ENCODE measurements around the gene FRMD4B.
A peak's percentile ranks its signal among the peaks of the same experiment; 100 is the strongest.

Gene FRMD4B

DNA sequence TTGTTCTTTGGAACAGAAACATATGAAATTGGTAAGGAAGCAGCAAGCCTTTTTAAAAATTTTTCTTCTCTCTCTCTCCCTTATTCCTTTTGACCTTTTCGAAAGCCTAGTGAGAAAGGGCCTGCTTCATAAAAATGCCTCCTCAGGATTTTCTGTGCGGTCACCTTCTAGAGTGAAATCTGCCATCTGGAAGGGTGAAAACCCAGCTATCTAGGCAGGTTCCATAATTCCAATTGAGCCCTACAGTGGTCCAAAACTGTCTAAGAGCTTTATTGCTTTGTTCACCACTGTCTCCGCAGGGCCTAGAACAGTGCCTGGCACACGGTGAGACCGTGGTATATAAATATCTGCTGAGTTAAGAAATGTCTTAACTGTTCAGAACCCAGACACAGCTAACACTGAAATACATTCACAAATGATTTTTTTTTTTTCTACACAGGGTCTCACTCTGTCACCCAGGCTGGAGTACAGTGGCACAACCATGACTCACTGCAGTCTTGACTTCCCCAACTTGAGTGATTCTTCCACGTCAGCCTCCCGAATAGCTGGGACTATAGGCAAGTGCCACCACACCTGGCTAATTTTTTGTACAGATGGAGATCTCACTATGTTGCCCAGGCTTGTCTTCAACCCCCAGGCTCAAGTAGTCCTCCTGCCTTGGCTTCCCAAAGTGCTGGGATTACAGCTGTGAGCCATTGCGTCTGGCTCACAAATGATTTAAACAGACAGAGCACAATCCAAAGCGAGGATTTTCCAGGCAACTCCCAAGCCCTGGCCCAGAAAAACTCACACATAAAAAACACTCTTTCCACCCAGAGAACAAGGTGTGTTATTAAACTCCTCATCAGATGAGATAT, 64.4 kb downstream of the FRMD4B start:
- no peak for DNase-seq

DNA sequence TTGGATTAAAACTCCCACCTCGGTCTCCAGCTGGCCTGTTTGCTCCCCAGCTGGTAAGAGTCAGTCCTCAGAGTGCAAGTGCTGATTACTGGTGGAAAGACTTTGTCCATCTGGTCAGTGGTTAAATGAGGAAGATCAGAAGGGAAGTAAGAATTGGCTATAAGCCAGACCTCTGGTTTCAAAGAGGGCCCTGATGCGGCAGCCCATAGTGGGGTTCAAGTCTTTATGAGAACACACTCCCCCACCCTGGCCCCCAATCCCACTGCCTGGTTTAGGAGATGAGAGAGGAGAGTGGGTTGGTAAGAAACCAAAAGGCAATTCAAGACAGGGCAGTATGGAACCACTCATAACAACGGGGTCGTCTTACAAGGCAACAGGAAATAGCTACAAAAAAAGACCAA, 65.0 kb downstream of the FRMD4B start:
- DNase-seq = peak; percentile 24 to 38

DNA sequence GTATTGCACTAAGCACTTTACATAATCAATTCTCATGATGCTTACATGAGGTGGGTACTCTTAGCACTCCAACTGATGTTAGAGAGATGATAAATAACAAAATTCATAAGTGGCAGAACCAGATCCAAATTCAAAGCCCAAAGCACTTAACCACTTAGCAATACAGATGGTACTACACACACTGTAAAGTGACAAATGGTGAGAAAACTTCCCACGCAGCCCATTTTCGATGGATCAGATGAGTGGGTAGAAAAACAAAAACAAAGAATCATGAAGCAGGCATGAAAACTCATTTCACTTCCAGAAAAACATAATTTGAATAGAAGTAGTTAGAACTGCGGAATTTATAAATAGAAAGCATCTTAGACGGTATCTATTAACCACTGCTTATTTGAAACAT, 66.2 kb downstream of the FRMD4B start:
- DNase-seq = no peak

DNA sequence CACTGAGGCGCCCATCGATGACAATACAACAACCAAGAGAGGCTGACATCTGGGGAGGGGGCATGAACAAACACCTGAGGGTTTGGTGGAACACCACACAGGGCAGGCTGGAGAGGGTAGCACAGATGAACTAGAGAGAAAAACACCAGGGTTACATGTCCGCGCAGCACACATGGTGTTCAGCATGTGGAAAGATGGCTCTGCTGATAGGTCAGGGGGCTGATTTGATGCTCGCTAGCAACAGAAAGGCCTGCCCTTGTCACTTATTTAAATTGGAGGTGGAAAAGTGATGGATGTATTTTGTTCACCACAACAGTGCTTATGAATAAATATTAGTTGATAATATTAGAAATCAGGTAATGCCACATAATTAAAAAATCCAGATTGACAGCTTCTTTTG, 67.5 kb downstream of the FRMD4B start:
- no peak for DNase-seq

DNA sequence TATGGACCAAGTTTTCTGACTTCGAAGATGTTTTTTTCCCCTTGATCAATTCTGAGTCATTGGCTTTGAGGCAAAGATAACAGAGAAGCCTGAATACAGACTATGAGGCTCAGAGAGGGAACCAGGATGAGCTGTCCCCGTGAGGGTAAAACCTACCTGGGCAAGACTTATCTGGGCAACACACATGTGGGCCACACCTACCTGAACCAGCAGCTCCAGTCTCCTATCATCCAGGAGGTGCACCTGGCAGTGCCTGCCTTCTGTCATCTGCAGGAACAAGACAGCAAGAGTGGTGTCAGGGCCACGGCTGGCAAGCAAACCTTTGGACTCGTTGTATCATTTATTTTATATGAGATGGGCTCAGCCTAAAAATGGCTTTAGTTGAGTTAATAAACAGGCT, 72.6 kb downstream of the FRMD4B start:
- no peak for DNase-seq

- DNase-seq = peak; percentile 14 to 46
These were observed 76.1 kb downstream of the FRMD4B start for GRCh38 chr3:69309814-69310213.

DNA sequence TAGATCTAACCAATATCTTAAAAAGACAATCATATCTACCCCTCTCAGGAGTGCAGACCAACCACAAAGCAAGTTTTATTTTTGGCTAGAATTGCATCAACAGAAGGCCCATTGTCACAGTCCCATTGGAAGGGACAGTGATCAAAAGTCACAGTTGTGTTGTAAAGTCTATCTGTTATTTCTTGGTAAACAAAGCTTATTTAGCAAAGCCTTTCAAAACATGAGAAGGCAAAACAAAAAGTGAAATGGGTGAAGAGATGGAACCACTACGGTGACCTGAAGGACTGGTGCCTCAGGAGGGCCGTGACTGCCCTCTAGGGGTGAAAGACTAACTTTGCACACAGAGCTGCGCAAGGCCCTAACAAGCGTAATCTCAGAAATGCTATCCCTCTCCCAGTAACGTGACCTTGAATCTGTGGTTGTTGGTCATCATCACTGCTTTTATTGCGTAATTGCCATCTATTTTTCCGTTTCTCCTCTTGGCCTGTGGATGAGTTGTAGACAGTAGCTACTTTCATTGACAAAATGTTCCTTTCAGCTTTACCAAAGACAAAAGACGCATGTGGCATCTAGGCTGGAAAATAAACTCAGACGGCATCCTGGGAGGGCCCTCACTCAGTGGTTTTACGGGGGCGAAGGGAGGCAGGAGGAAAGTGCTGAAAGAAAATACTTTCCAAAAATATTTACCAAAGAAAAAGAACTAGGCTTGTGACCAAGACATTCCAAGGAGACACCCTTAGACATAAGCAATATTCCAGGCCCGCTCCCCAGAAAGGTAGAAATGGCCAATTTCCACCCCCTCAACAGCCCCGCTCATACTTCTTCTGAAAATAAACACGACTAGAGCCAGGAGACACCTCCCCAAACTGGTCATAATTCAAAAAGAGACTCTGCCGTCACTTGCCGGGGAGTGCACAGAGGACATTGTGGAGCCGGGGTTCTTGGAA, 79.4 kb downstream of the FRMD4B start:
- peak; percentile 56 to 71 for DNase-seq

DNA sequence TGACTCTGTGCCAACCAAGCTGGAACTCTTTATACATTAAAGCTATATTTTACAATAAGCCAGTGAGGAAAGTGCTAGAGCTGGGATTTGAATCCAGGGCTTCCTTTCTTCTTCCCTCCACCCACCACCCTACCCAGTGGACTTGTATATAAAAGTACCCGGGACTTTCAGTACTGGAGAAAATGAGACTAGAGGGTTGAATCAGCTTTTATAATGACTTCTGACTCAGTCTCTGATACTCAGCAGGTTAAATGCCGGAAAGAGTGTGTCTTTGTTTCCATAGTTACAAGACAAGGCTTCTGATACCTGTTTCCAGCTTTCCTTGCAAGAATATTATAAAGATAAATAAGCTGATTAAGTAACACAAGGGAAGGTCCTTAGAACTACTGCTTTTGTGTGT, 80.9 kb downstream of the FRMD4B start:
- no peak for DNase-seq

DNA sequence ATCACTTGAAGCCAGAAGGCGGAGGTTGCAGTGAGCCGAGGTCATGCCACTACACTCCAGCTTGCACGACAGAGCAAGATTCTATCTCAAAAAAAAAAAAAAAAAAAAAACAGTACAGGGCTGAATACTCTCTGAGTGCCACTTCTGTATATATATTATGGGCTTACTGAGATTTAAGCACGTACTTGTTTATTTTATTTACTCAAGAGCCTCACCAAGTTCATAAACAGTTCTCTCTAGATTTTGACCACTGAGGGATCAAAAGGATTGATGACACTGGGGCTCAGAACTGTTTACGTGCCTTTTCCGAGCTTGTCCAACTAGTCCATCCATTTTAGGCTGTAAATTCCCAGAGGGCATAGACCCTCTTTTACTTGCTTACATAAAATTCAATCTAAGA, 81.5 kb downstream of the FRMD4B start:
- no peak for DNase-seq

- no peak for DNase-seq
These were observed 85.6 kb downstream of the FRMD4B start for GRCh38 chr3:69300296-69300695.

DNA sequence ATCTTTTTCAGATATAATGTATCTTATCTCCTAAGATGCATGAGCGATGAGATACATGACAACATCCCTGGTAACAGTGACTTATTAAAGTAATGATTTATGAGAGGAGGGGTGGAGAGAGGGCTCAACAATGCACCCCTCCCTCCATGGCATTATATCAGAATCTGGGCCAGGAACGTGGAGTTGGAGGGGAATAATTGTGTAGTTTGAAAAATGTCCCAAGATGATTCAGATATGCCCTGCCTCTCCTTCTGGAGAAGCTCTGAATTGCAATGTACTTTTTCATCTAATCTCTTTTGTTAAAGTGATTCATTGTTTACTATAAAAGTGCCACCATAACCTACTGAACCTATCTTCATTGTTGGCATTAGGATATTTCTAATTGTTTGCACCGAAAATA, 86.5 kb downstream of the FRMD4B start:
- no peak for DNase-seq

DNA sequence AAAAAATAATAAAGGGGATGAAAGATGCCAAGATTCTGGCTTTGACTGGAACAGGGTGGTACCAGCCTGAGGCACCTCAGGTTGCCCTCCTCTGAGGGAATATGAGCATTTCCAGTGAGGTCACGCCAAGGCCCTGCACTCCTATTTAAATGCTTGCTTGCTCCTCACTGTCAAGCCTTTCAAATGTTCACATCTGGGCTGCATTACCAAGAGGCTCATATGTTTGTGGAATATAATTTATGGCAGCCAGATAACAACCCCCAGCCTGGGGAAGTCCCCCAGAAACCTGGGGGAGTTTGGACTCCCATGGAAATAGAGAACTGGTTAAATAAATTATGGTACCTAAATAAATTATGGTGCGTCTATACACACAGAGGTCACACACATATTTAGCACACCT, 88.4 kb downstream of the FRMD4B start:
- DNase-seq = no peak

GRCh38 chr3:69296995-69297394, 88.9 kb downstream of the FRMD4B start:
- DNase-seq = no peak

GRCh38 chr3:69294014-69294766, 91.7 kb downstream of the FRMD4B start:
- no peak for DNase-seq

DNA sequence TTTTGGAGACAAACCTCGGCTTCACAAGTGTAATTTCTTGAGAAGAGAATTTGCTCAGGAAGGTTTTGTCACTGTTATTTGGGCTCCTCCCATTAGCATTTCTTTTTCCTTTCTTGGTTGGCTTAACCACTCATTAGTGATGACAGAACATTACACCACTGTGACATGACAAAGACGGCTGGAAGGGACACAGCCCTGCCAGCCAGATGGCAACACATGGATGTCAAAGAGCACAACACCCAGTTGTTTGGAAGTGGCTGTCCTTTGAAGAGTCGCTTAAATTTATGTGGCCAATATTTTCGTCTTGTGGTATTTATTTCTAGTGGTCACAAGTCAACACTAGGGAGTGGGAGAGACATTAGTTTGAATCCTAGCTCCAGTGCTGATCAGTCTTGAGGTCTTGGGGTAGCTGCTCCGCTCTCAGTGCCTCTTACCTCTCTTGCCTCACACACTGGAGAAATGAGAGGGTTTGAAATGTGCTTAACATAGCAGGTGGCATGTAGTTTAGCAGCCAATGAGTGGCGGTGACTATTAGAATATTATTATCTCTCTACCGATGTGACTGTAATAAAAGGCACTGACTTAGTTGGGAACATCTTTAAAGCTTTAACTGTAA, 92.8 kb downstream of the FRMD4B start:
- no peak for DNase-seq

- no peak for DNase-seq
These were observed 93.7 kb downstream of the FRMD4B start for GRCh38 chr3:69292185-69292584.

DNA sequence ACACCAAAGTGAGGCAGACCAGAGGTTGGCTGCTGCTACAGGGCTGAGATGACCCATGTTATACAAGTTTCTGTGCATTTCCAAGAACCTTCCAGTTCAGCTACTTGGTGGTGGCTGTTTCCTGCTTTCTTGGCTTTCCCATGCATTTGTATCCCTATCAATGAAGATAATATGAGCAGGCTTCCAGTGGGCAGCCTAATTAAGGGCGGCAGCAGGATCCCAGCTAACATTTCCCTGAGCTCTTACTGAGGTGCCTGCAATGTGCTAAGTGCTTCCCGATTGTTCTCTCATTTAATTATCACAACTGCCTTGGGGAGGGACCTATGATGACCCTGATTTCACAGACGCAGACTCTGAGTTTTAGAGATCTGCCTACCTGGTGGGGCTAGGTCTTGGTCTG, 95.5 kb downstream of the FRMD4B start:
- no peak for DNase-seq

GRCh38 chr3:69290006-69290405, 95.9 kb downstream of the FRMD4B start:
- no peak for DNase-seq

DNA sequence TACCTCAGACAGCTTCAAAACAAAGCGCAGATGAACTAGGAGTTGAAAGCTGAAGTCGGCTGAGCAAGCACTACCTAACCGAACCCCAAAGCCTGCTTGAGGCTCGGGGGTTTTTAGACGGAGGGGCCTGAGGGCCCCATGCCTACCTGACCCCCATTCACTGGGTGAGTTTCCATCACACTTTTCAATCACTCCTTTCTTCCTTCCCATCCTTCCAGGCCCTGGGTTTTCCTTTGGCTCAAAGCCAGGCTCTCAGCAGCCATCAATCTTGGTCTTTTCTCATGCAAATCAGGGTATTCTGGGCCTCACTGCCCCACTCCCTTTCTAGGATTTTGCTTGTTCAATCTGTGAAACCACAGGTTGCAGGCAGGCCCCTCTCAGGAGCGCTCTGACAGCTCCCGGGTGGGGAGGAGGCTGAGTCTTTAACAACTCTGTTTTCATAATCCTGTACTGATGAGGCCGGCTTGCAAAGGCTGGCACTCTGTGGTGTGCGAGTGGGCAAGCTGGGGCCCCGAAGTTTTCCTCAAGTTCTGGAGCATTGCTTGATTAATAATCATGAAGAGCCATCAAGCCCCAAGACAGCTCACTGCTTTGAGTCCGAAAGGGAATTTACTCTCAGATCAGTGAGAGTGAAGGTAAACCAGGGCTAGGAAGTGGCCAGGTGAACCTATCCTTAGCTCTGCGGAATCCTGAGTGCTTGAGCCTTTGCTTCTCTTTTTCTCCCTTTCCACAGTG, 97.6 kb downstream of the FRMD4B start:
- no peak for DNase-seq

DNA sequence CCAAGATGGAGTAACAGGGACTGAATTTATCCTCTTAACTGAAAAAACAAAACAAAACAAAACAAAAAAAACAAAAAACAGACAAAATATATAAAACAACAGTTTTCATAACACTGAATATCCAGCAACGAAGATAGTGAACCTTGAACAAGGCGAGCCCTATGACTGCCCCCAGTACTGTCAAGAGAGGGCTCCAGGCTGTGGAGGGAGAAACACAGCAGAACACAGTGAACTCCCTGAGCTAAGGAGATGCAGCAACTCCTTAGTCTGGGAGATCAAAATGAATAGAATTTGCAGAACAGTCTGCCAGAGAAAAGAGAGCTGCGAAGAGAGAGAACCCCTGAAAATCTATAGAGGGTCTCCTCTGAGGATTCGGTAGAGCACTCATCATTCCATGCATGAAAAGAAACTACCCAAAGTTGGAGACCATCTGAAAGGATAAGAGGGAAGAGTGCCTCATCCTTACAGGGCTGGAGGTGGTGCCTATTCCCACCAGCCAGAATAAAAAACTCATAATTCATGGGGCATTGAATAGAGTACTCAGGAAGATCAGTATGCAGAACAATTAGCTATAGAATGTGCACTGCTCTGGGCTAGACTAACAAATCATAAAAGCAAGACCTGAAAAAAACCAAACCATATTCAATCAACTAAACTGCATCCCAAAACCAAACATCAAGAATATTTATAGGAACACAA, 101.8 kb downstream of the FRMD4B start:
- DNase-seq = no peak

GRCh38 chr3:69283496-69283895, 102.4 kb downstream of the FRMD4B start:
- no peak for DNase-seq
